ENCODE results near the gene PGBD4.
"Not testable (repeated sequence)": the region's sequence is repeated elsewhere in the genome, so short reads cannot be mapped to it uniquely, and the experiment has no call there.

- TF ChIP-seq CTCF, POLR2A, POLR2AphosphoS5 (IDR thresholded peaks at IDR 0.05): not testable (repeated sequence)
Observed at GRCh38 chr15:34120420-34120819, 18.5 kb downstream of the PGBD4 start.

All from prostate gland (tissue), 2 donors.